ENCODE measurements around the gene COPE. TPM values are rescaled to one million over a fixed set of nuclear protein-coding genes. Genes with fewer than 3 reads are reported as not detected.
A peak's percentile ranks its signal among the peaks of the same experiment; 100 is the strongest.

COPE gene
- total RNA-seq, 1 donor from 2014 or later = 95.2 TPM

- Histone ChIP-seq H3K9me3 (ENCODE audit: low read depth) (no peaks in the 10 kb centered on the region), H3K27ac (no peak overlapping the region), H3F3A (ENCODE audit: low read depth) (peaks cover 17% of the 10 kb centered on the region), H2AFZ (replicated peaks) (no peak overlapping the region), H3K4me2 (peak overlapping the region; percentile 72), H3K4me3 (peak overlapping the region; percentile 31), H3K4me1 (peaks cover 16% of the 10 kb centered on the region), H4K20me1 (ENCODE audit: low read depth) (peaks cover 16% of the 10 kb centered on the region), H3K79me2 (ENCODE audit: low read depth) (peaks cover 12% of the 10 kb centered on the region), H3K36me3 (no peaks in the 10 kb centered on the region), H3K9ac (no peak overlapping the region), H3K27me3 (no peaks in the 10 kb centered on the region)
- peaks cover 3% of the 10 kb centered on the region for H3K9me3 Mint-ChIP-seq
- peaks cover 4% of the 10 kb centered on the region for H3K36me3 Mint-ChIP-seq
- no peak for TF ChIP-seq EZH2 (IDR thresholded peaks at IDR 0.05)
- TF ChIP-seq EZH2phosphoT487 (IDR thresholded peaks at IDR 0.05) = no peak
- TF ChIP-seq, protein P1, sequence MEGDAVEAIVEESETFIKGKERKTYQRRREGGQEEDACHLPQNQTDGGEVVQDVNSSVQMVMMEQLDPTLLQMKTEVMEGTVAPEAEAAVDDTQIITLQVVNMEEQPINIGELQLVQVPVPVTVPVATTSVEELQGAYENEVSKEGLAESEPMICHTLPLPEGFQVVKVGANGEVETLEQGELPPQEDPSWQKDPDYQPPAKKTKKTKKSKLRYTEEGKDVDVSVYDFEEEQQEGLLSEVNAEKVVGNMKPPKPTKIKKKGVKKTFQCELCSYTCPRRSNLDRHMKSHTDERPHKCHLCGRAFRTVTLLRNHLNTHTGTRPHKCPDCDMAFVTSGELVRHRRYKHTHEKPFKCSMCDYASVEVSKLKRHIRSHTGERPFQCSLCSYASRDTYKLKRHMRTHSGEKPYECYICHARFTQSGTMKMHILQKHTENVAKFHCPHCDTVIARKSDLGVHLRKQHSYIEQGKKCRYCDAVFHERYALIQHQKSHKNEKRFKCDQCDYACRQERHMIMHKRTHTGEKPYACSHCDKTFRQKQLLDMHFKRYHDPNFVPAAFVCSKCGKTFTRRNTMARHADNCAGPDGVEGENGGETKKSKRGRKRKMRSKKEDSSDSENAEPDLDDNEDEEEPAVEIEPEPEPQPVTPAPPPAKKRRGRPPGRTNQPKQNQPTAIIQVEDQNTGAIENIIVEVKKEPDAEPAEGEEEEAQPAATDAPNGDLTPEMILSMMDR (IDR thresholded peaks at IDR 0.05) = no peak
- H3K27me3 Mint-ChIP-seq (ENCODE audit: insufficient read depth, low read depth) = peaks cover 6% of the 10 kb centered on the region
- H3K4me1 Mint-ChIP-seq = peaks cover 24% of the 10 kb centered on the region
- DNase-seq (ENCODE audit: low spot score) = peak; percentile 15
- H3K4me3 Mint-ChIP-seq = peak overlapping the region; percentile 78
- H3K27ac Mint-ChIP-seq = peak overlapping the region; percentile 37
Measured at GRCh38 chr19:18941628-18942354, 22.6 kb upstream of the COPE start.

- H3K9me3 Mint-ChIP-seq = no peaks in the 10 kb centered on the region
Measured at GRCh38 chr19:18940769-18941627, 21.8 kb upstream of the COPE start, which contains the start of gene HOMER3. HOMER3 (minus strand) TSS chr19:18941217; CDS start chr19:18938982, 2,235 bp downstream.

DNA sequence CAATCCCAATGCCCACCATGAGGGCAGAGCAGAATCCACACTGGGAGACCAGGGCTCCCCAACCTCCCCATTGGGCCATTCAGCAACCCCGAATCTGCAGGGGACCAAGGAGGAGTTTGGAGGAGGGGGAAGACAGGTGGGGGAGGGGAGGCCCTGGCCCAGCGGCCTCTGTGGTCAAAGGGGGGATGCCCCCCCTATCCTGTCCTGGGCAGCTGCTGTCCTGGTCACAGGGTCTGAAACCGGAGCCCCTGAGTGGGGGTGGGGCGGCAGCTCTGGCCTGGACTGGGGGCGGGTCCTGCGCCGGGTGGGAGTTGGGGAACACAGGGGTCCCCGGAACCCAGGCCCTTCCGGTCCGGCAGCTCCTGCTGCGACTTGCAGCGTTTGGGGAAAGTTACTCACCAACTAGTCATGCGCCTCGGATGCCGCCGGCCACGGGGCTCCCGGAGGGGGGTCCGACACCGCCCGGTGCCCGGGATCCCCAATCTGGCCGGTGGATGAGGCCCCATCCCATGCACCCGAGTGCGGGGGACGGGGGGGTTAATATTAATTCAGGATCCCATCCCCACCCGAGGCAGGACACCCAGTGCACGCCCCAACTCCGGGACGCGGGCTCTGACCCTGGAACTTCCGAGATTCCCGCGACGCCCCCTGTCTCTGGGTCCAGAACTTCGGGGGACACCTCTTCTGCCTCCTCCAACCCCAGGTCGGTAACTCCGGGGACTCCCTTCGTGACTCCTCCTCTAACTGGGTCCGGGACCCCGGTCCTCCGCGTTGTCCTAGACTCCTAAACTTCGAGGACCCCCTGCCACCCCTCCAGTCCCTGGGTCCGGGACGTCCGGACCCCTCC, 21.0 kb upstream of the COPE start:
- H2AFZ ChIP-seq (replicated peaks) = no peak overlapping the region
- H3K9ac ChIP-seq = peak overlapping the region; percentile 33
- peak overlapping the region; percentile 86 for H3K27ac Mint-ChIP-seq
- peak overlapping the region; percentile 93 for H3K4me2 ChIP-seq
- no peak for TF ChIP-seq EZH2phosphoT487 (IDR thresholded peaks at IDR 0.05)
- TF ChIP-seq, protein P1 (IDR thresholded peaks at IDR 0.05) = no peak
- TF ChIP-seq EZH2 (IDR thresholded peaks at IDR 0.05) = no peak
- peaks cover 21% of the 10 kb centered on the region for H3K4me1 Mint-ChIP-seq
- peaks cover 17% of the 10 kb centered on the region for H3F3A ChIP-seq (ENCODE audit: low read depth)
- H3K27ac ChIP-seq = no peak overlapping the region
- no peaks in the 10 kb centered on the region for H3K9me3 ChIP-seq (ENCODE audit: low read depth)
- peak overlapping the region; percentile 95 for H3K4me3 Mint-ChIP-seq
- H3K4me1 ChIP-seq = peaks cover 16% of the 10 kb centered on the region
- peaks cover 4% of the 10 kb centered on the region for H3K36me3 Mint-ChIP-seq
- DNase-seq (ENCODE audit: low spot score) = peak; percentile 90
- H4K20me1 ChIP-seq (ENCODE audit: low read depth) = peaks cover 16% of the 10 kb centered on the region
- no peaks in the 10 kb centered on the region for H3K36me3 ChIP-seq
- peaks cover 12% of the 10 kb centered on the region for H3K79me2 ChIP-seq (ENCODE audit: low read depth)
- H3K27me3 Mint-ChIP-seq (ENCODE audit: insufficient read depth, low read depth) = peaks cover 8% of the 10 kb centered on the region
- H3K9me3 Mint-ChIP-seq = no peaks in the 10 kb centered on the region
- no peaks in the 10 kb centered on the region for H3K27me3 ChIP-seq
- peak overlapping the region; percentile 81 for H3K4me3 ChIP-seq

More at GRCh38 chr19:18940769-18941627, 21.8 kb upstream of the COPE start, which contains the start of gene HOMER3:
- Histone ChIP-seq H2AFZ (replicated peaks) (no peak within 1 kb of the TSS), H3K4me2 (peak within 1 kb of the TSS; percentile 93), H3F3A (ENCODE audit: low read depth) (peaks cover 17% of the 10 kb centered on the region), H3K9me3 (ENCODE audit: low read depth) (no peaks in the 10 kb centered on the region), H4K20me1 (ENCODE audit: low read depth) (peaks cover 16% of the 10 kb centered on the region), H3K79me2 (ENCODE audit: low read depth) (peaks cover 12% of the 10 kb centered on the region), H3K4me1 (peaks cover 16% of the 10 kb centered on the region), H3K4me3 (peak within 1 kb of the TSS; percentile 81), H3K36me3 (no peaks in the 10 kb centered on the region), H3K27ac (no peak within 1 kb of the TSS), H3K27me3 (no peaks in the 10 kb centered on the region), H3K9ac (peak within 1 kb of the TSS; percentile 33)
- H3K27me3 Mint-ChIP-seq (ENCODE audit: insufficient read depth, low read depth) = peaks cover 8% of the 10 kb centered on the region
- TF ChIP-seq EZH2 (IDR thresholded peaks at IDR 0.05) (no peak), EZH2phosphoT487 (IDR thresholded peaks at IDR 0.05) (no peak)
- TF ChIP-seq, protein P1 (IDR thresholded peaks at IDR 0.05) = peak; percentile 43
- peak; percentile 91 for DNase-seq (ENCODE audit: low spot score)
- H3K4me1 Mint-ChIP-seq = peaks cover 21% of the 10 kb centered on the region
- H3K27ac Mint-ChIP-seq = peak within 1 kb of the TSS; percentile 86
- peak within 1 kb of the TSS; percentile 95 for H3K4me3 Mint-ChIP-seq
- peaks cover 4% of the 10 kb centered on the region for H3K36me3 Mint-ChIP-seq

All from neural progenitor cell (in vitro differentiated cells).